H1 (cell line): ENCODE measurements around the gene XIRP1. TPM values are rescaled to one million over a fixed set of nuclear protein-coding genes. Genes with fewer than 3 reads are reported as not detected.

Experiments used
- CTCF ChIA-PET: fragments of 300-600 bp; sonication (Branson Sonifier 250); formaldehyde crosslinking; loops from one replicate; lab custom pipeline; 2021; ENCODE audit not compliant: partially characterized antibody; lab: Charles Lee
- POLR2A ChIA-PET: fragments of 300-600 bp; sonication (Branson Sonifier 250); formaldehyde crosslinking; loops from one replicate; lab custom pipeline; 2021; ENCODE audit warnings: inconsistent platforms; ENCODE audit not compliant: partially characterized antibody; lab: Charles Lee
- DNase-seq, 2 experiments: peaks; one replicate each; pipeline versions ENCODE4 v3.0.0 to v3.0.0-alpha.2; 2010 to 2022; ENCODE audit warnings: low spot score in 2 of 2, low read depth in 1 of 2, mixed read lengths in 1 of 2
- FAIRE-seq: peaks from 2 replicates; lab custom pipeline; 2011; peaks lifted over from hg19 to GRCh38; lab: Jason Lieb, UNC
- H2AFZ ChIP-seq: 2 replicates; pipeline ENCODE4 v1.8.1; 2012; ENCODE audit warnings: low read length, inconsistent platforms
- H2AK5ac ChIP-seq: 2 replicates; pipeline ENCODE4 v1.6.1; 2013; ENCODE audit warnings: low read depth, low read length
- H2BK120ac ChIP-seq: replicated peaks from 2 replicates; pipeline ENCODE3; 2013; ENCODE audit warnings: low read depth, low read length, inconsistent platforms
- H2BK12ac ChIP-seq: 2 replicates; pipeline ENCODE4 v1.6.1; 2013; ENCODE audit warnings: low read depth, low read length
- H2BK15ac ChIP-seq: 2 replicates; pipeline ENCODE4 v1.6.1; 2013; ENCODE audit warnings: low read length
- H2BK20ac ChIP-seq: 2 replicates; pipeline ENCODE4 v1.6.1; 2013; ENCODE audit warnings: low read length
- H2BK5ac ChIP-seq: 2 replicates; pipeline ENCODE4 v1.6.1; 2013; ENCODE audit warnings: low read depth, low read length
- H3K14ac ChIP-seq: 2 replicates; pipeline ENCODE4 v1.6.1; 2013; ENCODE audit warnings: inconsistent platforms; ENCODE audit not compliant: insufficient read length
- H3K18ac ChIP-seq: 2 replicates; pipeline ENCODE4 v1.6.1; 2013; ENCODE audit warnings: low read length; ENCODE audit errors: extremely low read depth
- H3K23ac ChIP-seq: 2 replicates; pipeline ENCODE4 v1.6.1; 2013; ENCODE audit warnings: inconsistent platforms; ENCODE audit not compliant: insufficient read length
- H3K23me2 ChIP-seq: 2 replicates; pipeline ENCODE4 v1.6.1; 2013; ENCODE audit warnings: low read depth, low read length
- H3K27ac ChIP-seq: 2 replicates; pipeline ENCODE4 v1.6.1; 2011; ENCODE audit warnings: low read depth, low read length, inconsistent platforms
- H3K27me3 ChIP-seq, 4 experiments: replicated peaks in 1 of 4; 1 replicate in 1 of 4; 2 replicates in 3 of 4; pipeline versions ENCODE4 v1.6.1 to v1.8.1; 2011 to 2013; ENCODE audit warnings: low read length in 3 of 4, mild to moderate bottlenecking in 3 of 4, inconsistent platforms in 2 of 4, mixed read lengths in 2 of 4, moderate library complexity in 1 of 4; ENCODE audit not compliant: control insufficient read depth in 3 of 4, insufficient read depth in 3 of 4; ENCODE audit errors: extremely low read depth in 1 of 4
- H3K36me3 ChIP-seq, 4 experiments: 2 replicates each; pipeline versions ENCODE4 v1.6.1 to v1.8.1; 2011 to 2013; ENCODE audit warnings: mild to moderate bottlenecking in 4 of 4, low read length in 3 of 4, moderate library complexity in 2 of 4, control low read depth in 1 of 4, inconsistent platforms in 1 of 4; ENCODE audit not compliant: insufficient read depth in 4 of 4, control insufficient read depth in 2 of 4
- H3K4ac ChIP-seq: replicated peaks from 2 replicates; pipeline ENCODE3; 2013; ENCODE audit warnings: low read length, low read depth, mixed read lengths, inconsistent platforms; ENCODE audit not compliant: insufficient read length
- H3K4me1 ChIP-seq, 4 experiments: replicated peaks in 1 of 4; 1 replicate in 1 of 4; 2 replicates in 3 of 4; pipeline versions ENCODE4 v1.6.1 to v1.8.1; 2011 to 2013; ENCODE audit warnings: low read length in 3 of 4, inconsistent platforms in 2 of 4, mixed read lengths in 1 of 4; ENCODE audit not compliant: insufficient read depth in 4 of 4, control insufficient read depth in 3 of 4
- H3K4me2 ChIP-seq, 2 experiments: 2 replicates each; pipeline versions ENCODE4 v1.6.1 to v1.8.1; 2011 to 2013; ENCODE audit warnings: low read depth in 2 of 2, low read length in 2 of 2, control low read depth in 1 of 2, inconsistent platforms in 1 of 2, mild to moderate bottlenecking in 1 of 2; ENCODE audit not compliant: insufficient read depth in 1 of 2
- H3K4me3 ChIP-seq, 4 experiments: fragments of 200-600, 300-600 bp in 1 of 4; sonication (generic), shearing (Covaris generic), sonication (Bioruptor Twin) in 1 of 4; 2 replicates each; pipeline versions ENCODE4 v1.5.1 to v1.8.1; 2011 to 2016; ENCODE audit warnings: low read length in 4 of 4, low read depth in 3 of 4, control low read depth in 2 of 4, inconsistent platforms in 2 of 4, mild to moderate bottlenecking in 2 of 4, mixed read lengths in 1 of 4, moderate library complexity in 1 of 4; ENCODE audit not compliant: insufficient read depth in 2 of 4; ENCODE audit errors: extremely low read depth in 1 of 4
- H3K56ac ChIP-seq: replicated peaks from 2 replicates; pipeline ENCODE3; 2013; ENCODE audit warnings: low read depth, mild to moderate bottlenecking, mixed read lengths, low read length, inconsistent platforms; ENCODE audit not compliant: insufficient read length
- H3K79me1 ChIP-seq: 2 replicates; pipeline ENCODE4 v1.6.1; 2013; ENCODE audit warnings: low read depth, low read length, control low read depth
- H3K79me2 ChIP-seq, 2 experiments: 2 replicates each; pipeline versions ENCODE4 v1.6.1 to v1.8.1; 2012 to 2013; ENCODE audit warnings: low read length in 2 of 2, mild to moderate bottlenecking in 2 of 2, inconsistent platforms in 1 of 2; ENCODE audit not compliant: insufficient read depth in 2 of 2, control insufficient read depth in 1 of 2
- H3K9ac ChIP-seq, 4 experiments: replicated peaks in 1 of 4; 1 replicate in 1 of 4; 2 replicates in 3 of 4; pipeline versions ENCODE4 v1.6.1 to v1.8.1; 2011 to 2013; ENCODE audit warnings: low read depth in 3 of 4, low read length in 3 of 4, control low read depth in 2 of 4, mild to moderate bottlenecking in 2 of 4, moderate library complexity in 2 of 4, inconsistent platforms in 1 of 4; ENCODE audit errors: extremely low read depth in 1 of 4
- H3K9me3 ChIP-seq, 2 experiments: 2 replicates each; pipeline versions ENCODE4 v1.6.1 to v1.8.1; 2012 to 2013; ENCODE audit warnings: mild to moderate bottlenecking in 2 of 2, moderate library complexity in 2 of 2, control low read depth in 1 of 2, inconsistent platforms in 1 of 2, low read depth in 1 of 2, low read length in 1 of 2, mixed read lengths in 1 of 2; ENCODE audit not compliant: insufficient read depth in 2 of 2
- H4K20me1 ChIP-seq, 2 experiments: replicated peaks in 1 of 2; 2 replicates each; pipeline versions ENCODE3 to v1.8.1; 2011 to 2013; ENCODE audit warnings: inconsistent platforms in 2 of 2, low read length in 2 of 2, mild to moderate bottlenecking in 1 of 2; ENCODE audit not compliant: insufficient read depth in 2 of 2, control insufficient read depth in 1 of 2
- H4K5ac ChIP-seq: 2 replicates; pipeline ENCODE4 v1.6.1; 2013; ENCODE audit warnings: low read length, low read depth, mixed read lengths, inconsistent platforms; ENCODE audit not compliant: insufficient read length
- H4K8ac ChIP-seq: 2 replicates; pipeline ENCODE4 v1.8.0; 2013; ENCODE audit warnings: mild to moderate bottlenecking, moderate library complexity, low read length, inconsistent platforms; ENCODE audit not compliant: insufficient read depth; ENCODE audit errors: extremely low read depth
- H4K91ac ChIP-seq: replicated peaks from 2 replicates; pipeline ENCODE3; 2013; ENCODE audit warnings: low read length, mixed read lengths, inconsistent platforms; ENCODE audit not compliant: insufficient read length
- BCL11A ChIP-seq, 2 experiments: IDR thresholded peaks; one replicate each; pipeline ENCODE4 v1.6.1; 2011; ENCODE audit warnings: low read depth in 2 of 2, low read length in 2 of 2, mild to moderate bottlenecking in 2 of 2
- CHD1 ChIP-seq: IDR thresholded peaks from 2 replicates; pipeline ENCODE4 v1.6.1; 2012; ENCODE audit warnings: low read depth, low read length, improper control_type of control experiment
- CTBP2 ChIP-seq: IDR thresholded peaks from 2 replicates; pipeline ENCODE4 v1.7.0; 2011; ENCODE audit warnings: borderline replicate concordance, mild to moderate bottlenecking, moderate library complexity, mixed read lengths, low read length; ENCODE audit not compliant: insufficient read depth, insufficient read length
- HDAC6 ChIP-seq: IDR thresholded peaks from one replicate; pipeline ENCODE4 v1.7.1; 2012; ENCODE audit warnings: low read depth, mild to moderate bottlenecking, inconsistent platforms, low read length, moderate library complexity
- JUN ChIP-seq: IDR thresholded peaks from 2 replicates; pipeline ENCODE4 v1.6.1; 2011; ENCODE audit warnings: low read depth, mild to moderate bottlenecking, improper control_type of control experiment, low read length
- KDM5A ChIP-seq: fragments of 200-600 bp; IDR thresholded peaks from 2 replicates; pipeline ENCODE4 v1.7.1; 2012; ENCODE audit warnings: mild to moderate bottlenecking, low read length, inconsistent platforms, mixed read lengths
- PHF8 ChIP-seq: fragments of 200-600 bp; sonication (generic); conservative IDR thresholded peaks from 2 replicates; pipeline ENCODE4 v1.7.1; 2012; ENCODE audit warnings: low read depth, mild to moderate bottlenecking, inconsistent platforms, low read length, moderate library complexity
- POLR2AphosphoS5 ChIP-seq: IDR thresholded peaks from 2 replicates; pipeline ENCODE4 v1.6.1; 2011; ENCODE audit warnings: low read depth, low read length
- RFX5 ChIP-seq: IDR thresholded peaks from 2 replicates; pipeline ENCODE4 v1.6.1; 2011; ENCODE audit warnings: low read depth, low read length, improper control_type of control experiment, borderline replicate concordance
- RNF2 ChIP-seq: fragments of 200-900, 300-1000 bp; sonication (generic); IDR thresholded peaks from 2 replicates; pipeline ENCODE4 v1.7.1; 2016; ENCODE audit warnings: borderline replicate concordance, low read depth, mild to moderate bottlenecking, antibody characterized with exemption, low read length; ENCODE audit not compliant: poor library complexity, severe bottlenecking; ENCODE audit errors: missing control alignments
- SIRT6 ChIP-seq: IDR thresholded peaks from one replicate; pipeline ENCODE4 v1.7.1; 2012; ENCODE audit warnings: low read length, inconsistent platforms
- SIX5 ChIP-seq: IDR thresholded peaks from 2 replicates; pipeline ENCODE4 v1.6.1; 2011; ENCODE audit warnings: mild to moderate bottlenecking, low read depth, low read length
- SP1 ChIP-seq: IDR thresholded peaks from 2 replicates; pipeline ENCODE4 v1.6.1; 2011; ENCODE audit warnings: low read depth, low read length
- TAF7 ChIP-seq: optimal IDR thresholded peaks from 2 replicates; pipeline ENCODE3; 2011; ENCODE audit warnings: low read depth, mild to moderate bottlenecking, inconsistent platforms, low read length, moderate library complexity, borderline replicate concordance
- WGBS, 2 experiments: shearing (Covaris generic) in 1 of 2; methylation state at CpG; one replicate each; pipeline versions ENCODE4 v1.1.6 to v1.1.7; 2013 to 2015; ENCODE audit warnings: low lambda C conversion rate in 2 of 2, mixed read lengths in 2 of 2, inconsistent platforms in 1 of 2, low coverage in 1 of 2, missing lambda C conversion rate in 1 of 2; ENCODE audit not compliant: insufficient replicate concordance in 2 of 2, insufficient coverage in 1 of 2, insufficient read length in 1 of 2; ENCODE audit errors: extremely low coverage in 1 of 2, missing lambda C conversion rate in 1 of 2; 5-methylcytosine and 5-hydroxymethylcytosine counted together
- polyA plus RNA-seq, 7 experiments: library from polyadenylated mRNA; depleted of rRNA in 3 of 7; stranded (reverse) in 5 of 7; unstranded in 2 of 7; fragments of >200 nt in 5 of 7; fragments of 200-250 nt in 2 of 7; gene quantifications; 1 replicate in 5 of 7; 2 replicates in 1 of 7; 4 replicates in 1 of 7; pipeline versions ENCODE4 v1.2.1 to v1.2.3, GENCODE V29; 2011 to 2013; ENCODE audit warnings: missing spikeins in 2 of 7, mixed read lengths in 2 of 7
- total RNA-seq: library from RNA; stranded (reverse); fragmentation: NEBNext Ultra II Directional; extraction: Animal tissue kit (Norgen Biotek cat#: 25700); gene quantifications from 2 replicates; pipeline ENCODE4 v1.2.1, GENCODE V29; 2021

XIRP1 gene
- total and polyA plus RNA-seq, 2 of the 8 experiments (the other 6 are each of a cell fraction or from before 2014, with no cell fraction given) = not detected

GRCh38 chr3:39166932-39167532, 25.4 kb downstream of the XIRP1 start:
- CTCF ChIA-PET = interaction anchor here (0.6 to 6.2 kb wide), 9 partner anchors 9 to 129 kb away, joined by 3 to 42 read pairs (median 9); partner anchors contain the start of gene CX3CR1
- no peaks in the 10 kb centered on the region for H3K23me2 ChIP-seq
- no peaks in the 10 kb centered on the region for H3K36me3 ChIP-seq
- WGBS, 2 experiments = 84% methylated on average over 1 of the region's 1 CpG; no CpG with 5 or more reads in 1 of the 2 experiments
- no peak overlapping the region for H2BK12ac ChIP-seq
- H3K23ac ChIP-seq = no peak overlapping the region
- peaks cover 0 to 11% (median 4%) of the 10 kb centered on the region in 4 experiments; a peak in 4 of 7 replicates for H3K4me1 ChIP-seq
- H2BK5ac ChIP-seq = no peak overlapping the region
- peaks cover 0 to 2% of the 10 kb centered on the region in 2 experiments; a peak in 1 of 4 replicates for H3K9me3 ChIP-seq
- H4K91ac ChIP-seq = no peak overlapping the region
- H3K18ac ChIP-seq = no peak overlapping the region
- H2BK120ac ChIP-seq = no peak overlapping the region
- no peak overlapping the region for H2AK5ac ChIP-seq
- no peaks in the 10 kb centered on the region for H3K79me1 ChIP-seq
- DNase-seq = no peak
- no peaks in the 10 kb centered on the region for H3K27me3 ChIP-seq
- no peak overlapping the region for H2AFZ ChIP-seq
- H4K20me1 ChIP-seq = no peaks in the 10 kb centered on the region
- H3K9ac ChIP-seq = no peak overlapping the region
- H3K79me2 ChIP-seq = no peaks in the 10 kb centered on the region
- H4K5ac ChIP-seq = no peak overlapping the region
- H4K8ac ChIP-seq = no peak overlapping the region
- H3K4me2 ChIP-seq = no peak overlapping the region
- POLR2A ChIA-PET = interaction anchor here (0.9 to 1.9 kb wide), 2 partner anchors 8 to 17 kb away, joined by 3 to 8 read pairs; no protein-coding TSS in a partner anchor
- H3K14ac ChIP-seq = no peak overlapping the region
- no peak overlapping the region for H2BK15ac ChIP-seq
- no peak overlapping the region for H3K56ac ChIP-seq
- no peak overlapping the region for H3K27ac ChIP-seq
- no peak for FAIRE-seq
- no peak overlapping the region for H3K4me3 ChIP-seq
- H3K4ac ChIP-seq = no peak overlapping the region
- H2BK20ac ChIP-seq = no peak overlapping the region
- TF ChIP-seq SIRT6 (no peak), RFX5 (no peak), KDM5A (no peak), RNF2 (no peak), BCL11A (IDR thresholded peaks at IDR 0.05; ENCODE audit: low read depth in 2 of 2, low read length in 2 of 2) (no peak), CHD1 (no peak), HDAC6 (no peak), SP1 (no peak), TAF7 (no peak), JUN (no peak), POLR2AphosphoS5 (no peak), CTBP2 (no peak), SIX5 (no peak), PHF8 (no peak)
